GM12874 (cell line): Measurements from ENCODE around the gene BPIFB2.

ENCODE experiments used
- TF ChIP-seq, protein P1 (sequence below): IDR thresholded peaks from 2 replicates; pipeline ENCODE4 v1.5.1; 2011; ENCODE audit warnings: low read depth, mild to moderate bottlenecking, control low read depth, low read length, moderate library complexity; ENCODE audit not compliant: insufficient read depth

Gene BPIFB2

DNA sequence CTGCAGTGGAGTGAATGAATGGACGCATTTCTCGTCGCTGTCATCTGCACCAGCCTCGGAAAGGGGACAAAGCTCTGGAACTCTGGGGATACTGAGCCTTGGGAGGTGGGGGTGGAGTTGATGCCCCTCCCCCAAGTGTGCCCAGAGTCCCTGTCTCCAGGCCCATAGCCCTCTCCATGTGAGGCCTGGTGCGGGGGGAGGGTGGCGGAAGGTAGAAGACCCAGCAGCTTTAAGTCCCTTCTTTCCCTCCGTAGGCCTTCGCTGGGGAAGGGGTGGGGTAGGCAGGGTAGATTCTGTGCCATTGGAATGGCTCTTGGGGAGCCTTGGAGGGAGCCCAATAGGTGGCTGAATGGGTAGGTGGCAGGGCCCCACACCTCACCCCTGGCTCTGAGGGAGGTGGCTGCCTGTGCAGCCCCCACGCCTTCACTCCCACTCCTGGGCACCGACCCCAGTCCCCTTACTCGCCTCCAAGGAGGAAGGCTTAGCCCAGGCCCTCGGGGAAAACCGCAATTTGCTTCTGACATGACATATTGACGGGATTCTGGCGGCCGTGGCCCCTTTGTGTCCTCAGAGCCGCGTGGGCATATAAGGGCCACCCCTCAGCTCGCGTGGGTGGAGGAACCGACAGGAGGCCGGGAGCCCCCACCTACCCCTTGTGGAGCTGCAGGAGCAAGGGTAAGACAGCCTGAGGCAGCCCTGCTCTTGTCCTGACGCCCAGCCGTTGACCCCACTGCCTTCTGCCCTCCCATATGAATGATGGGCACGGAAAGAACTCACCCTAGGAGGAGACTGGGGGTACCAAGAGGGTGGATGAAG lies 46.0 kb downstream of the BPIFB2 start, which contains the start of gene BPIFB3:
Gene BPIFB3 (plus strand): TSS at position 613 of the 816 bp plus-strand sequence. CDS start 1,533 bp downstream, outside the sequence.
- TF ChIP-seq, protein P1, sequence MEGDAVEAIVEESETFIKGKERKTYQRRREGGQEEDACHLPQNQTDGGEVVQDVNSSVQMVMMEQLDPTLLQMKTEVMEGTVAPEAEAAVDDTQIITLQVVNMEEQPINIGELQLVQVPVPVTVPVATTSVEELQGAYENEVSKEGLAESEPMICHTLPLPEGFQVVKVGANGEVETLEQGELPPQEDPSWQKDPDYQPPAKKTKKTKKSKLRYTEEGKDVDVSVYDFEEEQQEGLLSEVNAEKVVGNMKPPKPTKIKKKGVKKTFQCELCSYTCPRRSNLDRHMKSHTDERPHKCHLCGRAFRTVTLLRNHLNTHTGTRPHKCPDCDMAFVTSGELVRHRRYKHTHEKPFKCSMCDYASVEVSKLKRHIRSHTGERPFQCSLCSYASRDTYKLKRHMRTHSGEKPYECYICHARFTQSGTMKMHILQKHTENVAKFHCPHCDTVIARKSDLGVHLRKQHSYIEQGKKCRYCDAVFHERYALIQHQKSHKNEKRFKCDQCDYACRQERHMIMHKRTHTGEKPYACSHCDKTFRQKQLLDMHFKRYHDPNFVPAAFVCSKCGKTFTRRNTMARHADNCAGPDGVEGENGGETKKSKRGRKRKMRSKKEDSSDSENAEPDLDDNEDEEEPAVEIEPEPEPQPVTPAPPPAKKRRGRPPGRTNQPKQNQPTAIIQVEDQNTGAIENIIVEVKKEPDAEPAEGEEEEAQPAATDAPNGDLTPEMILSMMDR, result no peak

DNA sequence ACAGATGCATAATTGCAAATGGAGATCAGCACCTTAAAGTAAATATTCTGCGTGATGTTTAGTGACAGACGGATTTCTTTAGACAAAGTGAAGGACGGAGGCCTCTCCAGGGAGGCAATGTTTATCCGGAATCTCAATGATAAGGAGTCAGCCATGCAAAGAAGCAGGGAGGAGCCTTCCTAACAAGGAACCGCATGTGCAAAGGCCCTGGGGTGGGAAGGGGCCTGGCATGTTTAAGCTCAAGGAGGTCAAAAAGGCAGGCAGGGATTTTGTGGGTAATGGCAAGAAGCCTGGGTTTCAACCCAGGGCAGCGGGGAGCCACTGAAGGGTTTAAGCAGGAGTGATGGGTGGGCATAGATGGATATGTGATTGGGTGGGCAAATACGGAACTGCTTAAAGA lies 46.9 kb downstream of the BPIFB2 start:
- TF ChIP-seq, protein P1, result no peak

DNA sequence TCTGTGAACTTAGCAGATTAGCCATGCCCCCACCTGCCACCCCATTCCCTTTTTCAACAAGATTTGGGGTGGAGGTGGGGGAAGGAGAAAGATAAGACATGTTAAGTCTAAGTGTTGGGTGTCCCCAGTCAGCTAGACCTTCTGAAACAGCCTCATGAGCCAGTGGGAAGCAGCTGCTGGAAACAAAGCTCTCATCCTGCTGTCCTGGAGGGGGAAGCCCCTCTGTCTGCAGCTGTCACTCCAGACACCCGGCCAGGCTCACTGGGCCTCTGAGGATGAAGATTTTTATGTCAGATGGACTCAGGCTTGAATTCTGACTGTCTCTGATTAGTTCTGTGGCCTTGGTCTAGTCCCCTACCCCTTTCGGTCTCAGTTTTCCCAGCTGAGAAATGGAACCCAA lies 47.3 kb downstream of the BPIFB2 start:
- TF ChIP-seq, protein P1, result no peak

DNA sequence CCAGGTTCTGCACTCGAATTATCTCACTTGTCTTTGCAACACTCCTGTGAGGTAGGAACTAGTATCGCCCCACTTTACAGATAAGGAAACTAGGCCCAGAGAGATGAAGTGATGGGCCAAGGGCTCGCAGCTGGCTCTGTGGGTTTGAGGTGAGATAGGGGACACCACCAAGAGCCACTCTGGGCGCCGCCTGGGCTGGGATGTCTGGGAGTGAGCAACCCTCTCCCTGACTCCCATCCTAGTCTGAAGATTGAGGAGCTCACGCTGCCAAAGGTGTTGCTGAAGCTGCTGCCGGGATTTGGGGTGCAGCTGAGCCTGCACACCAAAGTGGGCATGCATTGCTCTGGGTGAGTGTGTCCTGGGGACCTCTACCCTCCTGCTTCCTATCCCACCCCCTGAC lies 51.6 kb downstream of the BPIFB2 start:
- TF ChIP-seq, protein P1, result no peak

DNA sequence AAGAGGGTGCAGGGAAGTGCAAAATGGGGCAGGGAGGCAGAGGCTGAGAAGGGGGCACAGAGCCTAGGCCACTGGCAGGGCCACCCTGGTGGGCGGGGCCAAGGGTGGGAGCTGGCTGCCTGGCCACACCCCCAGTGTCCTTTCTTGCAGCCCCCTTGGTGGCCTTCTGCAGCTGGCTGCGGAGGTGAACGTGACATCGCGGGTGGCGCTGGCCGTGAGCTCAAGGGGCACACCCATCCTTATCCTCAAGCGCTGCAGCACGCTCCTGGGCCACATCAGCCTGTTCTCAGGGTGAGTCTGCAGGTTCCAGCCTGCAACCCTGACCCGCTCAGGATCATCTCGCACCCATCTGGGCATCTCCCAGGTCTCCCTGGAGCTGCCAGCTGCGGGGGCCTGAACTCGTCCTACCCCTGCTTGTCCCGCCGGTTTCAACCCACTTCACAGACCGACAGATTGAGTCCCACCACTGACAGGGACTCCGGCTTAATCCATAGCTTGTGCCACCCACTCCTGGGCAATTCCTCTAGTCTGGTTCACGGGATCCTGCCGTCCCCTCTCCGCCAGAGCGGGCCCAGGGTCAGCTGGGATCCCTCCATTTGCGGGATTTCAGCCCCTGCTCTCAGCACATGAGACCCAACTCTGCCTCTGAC lies 52.4 kb downstream of the BPIFB2 start:
- TF ChIP-seq, protein P1, result no peak

DNA sequence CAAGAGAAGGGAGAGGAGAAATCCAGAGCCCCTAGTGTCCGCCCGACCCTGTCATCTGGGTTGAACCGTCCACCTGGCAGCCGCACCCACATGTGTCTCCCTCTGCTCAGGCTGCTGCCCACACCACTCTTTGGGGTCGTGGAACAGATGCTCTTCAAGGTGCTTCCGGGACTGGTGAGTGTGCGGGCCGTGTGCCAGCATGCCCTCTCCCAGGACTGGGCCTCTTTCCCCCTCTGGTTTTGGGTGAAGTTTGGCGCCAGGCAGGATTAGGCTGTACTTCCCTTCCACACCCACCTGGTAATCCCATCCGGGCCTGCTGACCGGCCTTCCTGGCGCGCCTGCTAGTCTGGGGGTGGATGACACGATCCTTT lies 54.1 kb downstream of the BPIFB2 start:
- TF ChIP-seq, protein P1, result no peak

DNA sequence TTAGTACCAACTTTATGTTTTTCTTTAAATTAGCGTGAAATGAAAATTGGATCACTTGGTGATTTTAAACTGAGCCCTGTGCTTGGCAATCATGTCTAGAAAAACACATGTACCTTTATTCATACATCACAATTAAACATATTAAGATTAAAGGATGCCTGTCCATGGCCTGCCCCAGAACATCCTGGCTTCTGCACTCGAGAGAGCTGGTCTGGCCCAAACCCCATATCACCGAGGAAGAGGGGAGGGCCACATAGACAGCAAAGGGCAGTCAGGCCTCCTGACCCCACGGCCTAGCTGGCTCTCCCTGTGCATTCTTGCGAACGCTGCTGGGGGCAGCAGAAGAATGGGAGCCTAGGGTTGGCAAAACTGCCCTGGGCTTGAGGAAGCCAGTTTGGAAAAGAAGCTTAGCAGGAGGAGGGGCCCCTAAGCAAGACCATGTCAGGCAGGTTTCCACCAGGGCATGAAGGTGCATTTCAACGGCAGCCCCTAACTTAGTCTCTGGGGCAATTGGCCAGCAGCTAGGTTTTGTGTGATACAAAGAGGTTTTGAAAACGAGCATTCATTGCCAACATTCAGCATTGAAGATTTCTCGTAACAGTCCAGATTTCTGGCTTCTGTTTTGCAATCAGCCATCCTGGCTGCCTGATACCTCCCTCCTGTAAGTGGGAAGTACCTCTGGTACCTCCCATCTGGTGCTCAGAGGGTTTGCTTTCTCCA lies 54.8 kb downstream of the BPIFB2 start:
- TF ChIP-seq, protein P1, result no peak
